Measurements from ENCODE around the gene CDADC1.

- TF ChIP-seq CTCF (IDR thresholded peaks at IDR 0.05) (no peak), POLR2A (IDR thresholded peaks at IDR 0.05) (no peak)
These were observed 40.7 kb downstream of the CDADC1 start for GRCh38 chr13:49288458-49288857.
